Mesenchymal stem cell (in vitro differentiated cells and primary cell): Measurements from ENCODE around the gene TP53INP2.
A peak's percentile ranks its signal among the peaks of the same experiment; 100 is the strongest.

Experiments
- DNase-seq: peaks from one replicate; pipeline ENCODE4 v3.0.0-alpha.2; 2013
- H2AFZ ChIP-seq: one replicate; pipeline ENCODE4 v1.6.1; 2013; ENCODE audit warnings: low read depth, mild to moderate bottlenecking, control low read depth, inconsistent platforms, low read length, moderate library complexity
- H2AK5ac ChIP-seq: 2 replicates; pipeline ENCODE4 v1.6.1; 2013; ENCODE audit warnings: low read length, moderate library complexity, mild to moderate bottlenecking, inconsistent platforms; ENCODE audit not compliant: severe bottlenecking
- H2BK120ac ChIP-seq: one replicate; pipeline ENCODE4 v1.6.1; 2013; ENCODE audit warnings: low read depth, mild to moderate bottlenecking, inconsistent platforms, low read length, moderate library complexity
- H2BK12ac ChIP-seq, 2 experiments: one replicate each; pipeline ENCODE4 v1.6.1; 2013; ENCODE audit warnings: inconsistent platforms in 2 of 2, low read length in 2 of 2, mild to moderate bottlenecking in 2 of 2, moderate library complexity in 2 of 2, control low read depth in 1 of 2
- H2BK15ac ChIP-seq: one replicate; pipeline ENCODE4 v1.6.1; 2013; ENCODE audit warnings: mild to moderate bottlenecking, low read depth, inconsistent platforms; ENCODE audit not compliant: poor library complexity, severe bottlenecking
- H2BK5ac ChIP-seq: 2 replicates; pipeline ENCODE4 v1.6.1; 2013; ENCODE audit warnings: low read depth, mild to moderate bottlenecking, low read length, control low read depth, inconsistent platforms; ENCODE audit not compliant: poor library complexity, severe bottlenecking
- H3K14ac ChIP-seq, 2 experiments: one replicate each; pipeline ENCODE4 v1.6.1; 2013; ENCODE audit warnings: inconsistent platforms in 2 of 2, low read length in 2 of 2, control low read depth in 1 of 2, mild to moderate bottlenecking in 1 of 2, moderate library complexity in 1 of 2
- H3K18ac ChIP-seq, 2 experiments: one replicate each; pipeline ENCODE4 v1.6.1; 2013; ENCODE audit warnings: inconsistent platforms in 2 of 2, low read length in 2 of 2, control low read depth in 1 of 2, low read depth in 1 of 2, mild to moderate bottlenecking in 1 of 2
- H3K23ac ChIP-seq, 2 experiments: one replicate each; pipeline ENCODE4 v1.6.1; 2013; ENCODE audit warnings: inconsistent platforms in 2 of 2, low read length in 2 of 2, mild to moderate bottlenecking in 2 of 2, moderate library complexity in 2 of 2, control low read depth in 1 of 2
- H3K27ac ChIP-seq: 2 replicates; pipeline ENCODE4 v1.5.1; 2013; ENCODE audit warnings: mild to moderate bottlenecking, moderate library complexity, low read length, control low read depth, inconsistent platforms; ENCODE audit not compliant: poor library complexity, severe bottlenecking
- H3K27me3 ChIP-seq, 2 experiments: 2 replicates each; pipeline versions ENCODE4 v1.6.1 to v1.7.0; 2013; ENCODE audit warnings: low read length in 2 of 2, mild to moderate bottlenecking in 2 of 2, moderate library complexity in 2 of 2, control low read depth in 1 of 2, inconsistent platforms in 1 of 2; ENCODE audit not compliant: control insufficient read depth in 1 of 2, insufficient read depth in 1 of 2
- H3K36me3 ChIP-seq, 2 experiments: 2 replicates each; pipeline versions ENCODE4 v1.6.1 to v1.7.0; 2013; ENCODE audit warnings: low read length in 2 of 2, control low read depth in 1 of 2, inconsistent platforms in 1 of 2, low read depth in 1 of 2, mild to moderate bottlenecking in 1 of 2; ENCODE audit not compliant: insufficient read depth in 2 of 2, control insufficient read depth in 1 of 2
- H3K4ac ChIP-seq, 2 experiments: one replicate each; pipeline ENCODE4 v1.6.1; 2013; ENCODE audit warnings: inconsistent platforms in 2 of 2, low read length in 2 of 2, mild to moderate bottlenecking in 2 of 2, moderate library complexity in 2 of 2, control low read depth in 1 of 2, low read depth in 1 of 2
- H3K4me1 ChIP-seq: 2 replicates; pipeline ENCODE4 v1.6.1; 2013; ENCODE audit warnings: low read depth, low read length, control low read depth; ENCODE audit not compliant: control insufficient read depth, insufficient read depth
- H3K4me2 ChIP-seq: 2 replicates; pipeline ENCODE4 v1.6.1; 2013; ENCODE audit warnings: low read length, mild to moderate bottlenecking, inconsistent platforms; ENCODE audit not compliant: poor library complexity, severe bottlenecking
- H3K4me3 ChIP-seq, 2 experiments: 2 replicates each; pipeline versions ENCODE4 v1.5.1 to v1.7.0; 2013; ENCODE audit warnings: low read length in 2 of 2, mild to moderate bottlenecking in 2 of 2, control low read depth in 1 of 2, low read depth in 1 of 2; ENCODE audit not compliant: insufficient read depth in 1 of 2
- H3K79me1 ChIP-seq: replicated peaks from 2 replicates; pipeline ENCODE4 v1.6.1; 2013; ENCODE audit warnings: mild to moderate bottlenecking, control low read depth, low read length, inconsistent platforms; ENCODE audit not compliant: poor library complexity, severe bottlenecking
- H3K9ac ChIP-seq: 2 replicates; pipeline ENCODE4 v1.7.0; 2013; ENCODE audit warnings: mild to moderate bottlenecking, low read length, moderate library complexity
- H3K9me3 ChIP-seq: 2 replicates; pipeline ENCODE4 v1.7.0; 2013; ENCODE audit warnings: mild to moderate bottlenecking, low read length; ENCODE audit not compliant: control insufficient read depth
- H4K8ac ChIP-seq: one replicate; pipeline ENCODE4 v1.6.1; 2013; ENCODE audit warnings: inconsistent platforms, mild to moderate bottlenecking, low read length, moderate library complexity
- H4K91ac ChIP-seq: one replicate; pipeline ENCODE4 v1.6.1; 2013; ENCODE audit warnings: mild to moderate bottlenecking, low read length, inconsistent platforms
- WGBS: methylation state at CpG from one replicate; pipeline ENCODE4 v1.1.7; 2013; ENCODE audit warnings: mixed read lengths; 5-methylcytosine and 5-hydroxymethylcytosine counted together

TP53INP2 gene

GRCh38 chr20:34753706-34754461 is 49.7 kb downstream of the TP53INP2 start:
- Histone ChIP-seq H3K36me3 (peaks cover 33 to 77% of the 10 kb centered on the region in 2 experiments), H3K14ac (no peak overlapping the region), H4K8ac (no peak overlapping the region), H2BK12ac (no peak overlapping the region), H2BK15ac (no peak overlapping the region), H3K9ac (peak overlapping the region; percentile 6), H2AFZ (no peak overlapping the region), H3K4me3 (no peak overlapping the region), H2BK5ac (no peak overlapping the region), H3K27ac (no peak overlapping the region), H3K79me1 (peaks cover 21% of the 10 kb centered on the region), H3K23ac (no peak overlapping the region), H3K4me1 (no peaks in the 10 kb centered on the region), H2BK120ac (no peak overlapping the region), H3K4me2 (no peak overlapping the region), H4K91ac (no peak overlapping the region), H3K4ac (no peak overlapping the region), H3K27me3 (no peaks in the 10 kb centered on the region), H3K18ac (no peak overlapping the region), H3K9me3 (no peaks in the 10 kb centered on the region), H2AK5ac (no peak overlapping the region)
- peak; percentile 35 for DNase-seq
- WGBS: 81% methylated on average over 2 of the region's 2 CpGs

- WGBS: 78% methylated on average over 3 of the region's 4 CpGs
- Histone ChIP-seq H3K4me2 (no peak overlapping the region), H3K14ac (no peak overlapping the region), H2BK15ac (no peak overlapping the region), H3K27me3 (no peaks in the 10 kb centered on the region), H2BK5ac (no peak overlapping the region), H3K9ac (no peak overlapping the region), H2BK120ac (no peak overlapping the region), H3K23ac (no peak overlapping the region), H2BK12ac (no peak overlapping the region), H2AK5ac (no peak overlapping the region), H2AFZ (no peak overlapping the region), H3K4me1 (no peaks in the 10 kb centered on the region), H3K4ac (no peak overlapping the region), H3K18ac (no peak overlapping the region), H3K27ac (no peak overlapping the region), H4K8ac (no peak overlapping the region), H3K36me3 (peaks cover 34 to 77% of the 10 kb centered on the region in 2 experiments), H3K79me1 (peaks cover 18% of the 10 kb centered on the region), H3K4me3 (no peak overlapping the region), H3K9me3 (no peaks in the 10 kb centered on the region), H4K91ac (no peak overlapping the region)
- no peak for DNase-seq
Observed at GRCh38 chr20:34754611-34755010, 50.5 kb downstream of the TP53INP2 start.

GRCh38 chr20:34755367-34755766 is 51.2 kb downstream of the TP53INP2 start:
- Histone ChIP-seq H3K14ac (no peak overlapping the region), H3K4me2 (no peak overlapping the region), H2AK5ac (no peak overlapping the region), H4K91ac (no peak overlapping the region), H2BK15ac (no peak overlapping the region), H3K18ac (no peak overlapping the region), H3K27ac (no peak overlapping the region), H3K27me3 (no peaks in the 10 kb centered on the region), H2AFZ (no peak overlapping the region), H2BK12ac (no peak overlapping the region), H4K8ac (no peak overlapping the region), H3K36me3 (peaks cover 26 to 77% of the 10 kb centered on the region in 2 experiments), H3K79me1 (peaks cover 11% of the 10 kb centered on the region), H2BK120ac (no peak overlapping the region), H3K4ac (no peak overlapping the region), H3K4me1 (no peaks in the 10 kb centered on the region), H3K4me3 (no peak overlapping the region), H3K9ac (no peak overlapping the region), H2BK5ac (no peak overlapping the region), H3K23ac (no peak overlapping the region), H3K9me3 (no peaks in the 10 kb centered on the region)
- WGBS: no CpG with 5 or more reads among the region's 1 CpG
- no peak for DNase-seq

- Histone ChIP-seq H2AK5ac (no peak overlapping the region), H3K4me2 (no peak overlapping the region), H3K18ac (no peak overlapping the region), H2BK15ac (no peak overlapping the region), H3K27me3 (no peaks in the 10 kb centered on the region), H3K9ac (no peak overlapping the region), H3K4ac (no peak overlapping the region), H2AFZ (no peak overlapping the region), H4K8ac (no peak overlapping the region), H3K4me3 (no peak overlapping the region), H3K9me3 (no peaks in the 10 kb centered on the region), H2BK120ac (no peak overlapping the region), H3K27ac (no peak overlapping the region), H2BK12ac (no peak overlapping the region), H2BK5ac (no peak overlapping the region), H4K91ac (no peak overlapping the region), H3K79me1 (peaks cover 22% of the 10 kb centered on the region), H3K36me3 (peaks cover 27 to 92% of the 10 kb centered on the region in 2 experiments), H3K4me1 (no peaks in the 10 kb centered on the region), H3K23ac (no peak overlapping the region), H3K14ac (no peak overlapping the region)
- no CpG with 5 or more reads among the region's 1 CpG for WGBS
- no peak for DNase-seq
Observed at GRCh38 chr20:34762031-34762555, 57.9 kb downstream of the TP53INP2 start.
